Natural killer cell (primary cell): ENCODE data around the gene FCAMR. TPM values are rescaled to one million over a fixed set of nuclear protein-coding genes. Genes with fewer than 3 reads are reported as not detected.

ENCODE experiments used
- ATAC-seq, 3 donors: fragments of 150-1000 bp in 2 of 3; fragments of 200-7000 bp in 1 of 3; cut with Tn5 transposase; 1 replicate in 1 of 3; 2 replicates in 2 of 3; pipeline ENCODE4 v1.10.0; 2021; ENCODE audit warnings: mild to moderate bottlenecking in 2 of 3, moderate library complexity in 2 of 3
- DNase-seq, 2 donors: peaks; one replicate each; pipeline versions ENCODE4 v3.0.0 to v3.0.0-alpha.2; 2013 to 2021; ENCODE audit warnings: mixed read lengths in 1 of 2
- H3K27ac ChIP-seq: one replicate; pipeline ENCODE4 v1.5.1; 2013; ENCODE audit warnings: mild to moderate bottlenecking, low read length
- H3K27me3 ChIP-seq: one replicate; pipeline ENCODE4 v1.6.1; 2013; ENCODE audit warnings: low read length; ENCODE audit not compliant: control insufficient read depth, insufficient read depth
- H3K36me3 ChIP-seq: one replicate; pipeline ENCODE4 v1.6.1; 2013; ENCODE audit warnings: low read length; ENCODE audit not compliant: control insufficient read depth, insufficient read depth
- H3K4me1 ChIP-seq: one replicate; pipeline ENCODE4 v1.6.1; 2013; ENCODE audit warnings: low read length; ENCODE audit not compliant: control insufficient read depth, insufficient read depth
- H3K4me3 ChIP-seq: one replicate; pipeline ENCODE4 v1.5.1; 2013; ENCODE audit warnings: low read length
- H3K9me3 ChIP-seq: one replicate; pipeline ENCODE4 v1.6.1; 2013; ENCODE audit warnings: low read length; ENCODE audit not compliant: control insufficient read depth, insufficient read depth
- H3K27ac Mint-ChIP-seq, 2 donors: one replicate each; pipeline ENCODE4 v1.8.0; 2022; ENCODE audit warnings: mild to moderate bottlenecking in 2 of 2, mixed read lengths in 2 of 2, moderate library complexity in 1 of 2
- H3K27me3 Mint-ChIP-seq, 2 donors: one replicate each; pipeline ENCODE4 v1.8.0; 2022; ENCODE audit warnings: low read depth in 2 of 2, mixed read lengths in 2 of 2
- H3K36me3 Mint-ChIP-seq: one replicate; pipeline ENCODE4 v1.8.0; 2022; ENCODE audit warnings: mixed read lengths
- H3K4me1 Mint-ChIP-seq, 2 donors: one replicate each; pipeline ENCODE4 v1.8.0; 2022; ENCODE audit warnings: mixed read lengths in 2 of 2
- H3K4me3 Mint-ChIP-seq: one replicate; pipeline ENCODE4 v1.8.0; 2022; ENCODE audit warnings: mild to moderate bottlenecking, moderate library complexity, mixed read lengths
- H3K9me3 Mint-ChIP-seq, 2 donors: one replicate each; pipeline ENCODE4 v1.8.0; 2022; ENCODE audit warnings: mixed read lengths in 2 of 2
- CTCF ChIP-seq: fragments of 200-600 bp; IDR thresholded peaks from one replicate; pipeline ENCODE4 v1.8.0; 2022; ENCODE audit warnings: antibody characterized with exemption
- WGBS: methylation state at CpG from one replicate; pipeline ENCODE4 v1.1.7; 2013; ENCODE audit warnings: missing lambda C conversion rate; ENCODE audit not compliant: insufficient coverage; 5-methylcytosine and 5-hydroxymethylcytosine counted together
- intact Hi-C: fragments of 100-400 bp; cut with micrococcal nuclease; formaldehyde crosslinking; loops from one replicate; pipeline ENCODE4 v1.14.2; 2022
- total RNA-seq, 4 donors: library from RNA; stranded (reverse); fragments of 120-200 nt in 1 of 4; gene quantifications; one replicate each; pipeline versions ENCODE4 v1.2.3 to v1.2.4, GENCODE V29; 2013 to 2022

Gene FCAMR
- total RNA-seq, 3 donors from 2014 or later (not counting 1 experiment from before 2014, with no cell fraction given): not detected

GRCh38 chr1:207009182-207009850 lies 39.1 kb upstream of the FCAMR start:
- ATAC-seq (no peak), DNase-seq (no peak)
- no peak overlapping the region for H3K27ac ChIP-seq
- no peaks in the 10 kb centered on the region for H3K9me3 Mint-ChIP-seq
- no peak for TF ChIP-seq CTCF
- peaks cover 26 to 48% of the 10 kb centered on the region in 2 donors for H3K27me3 Mint-ChIP-seq
- no peaks in the 10 kb centered on the region for H3K4me1 ChIP-seq
- no peaks in the 10 kb centered on the region for H3K27me3 ChIP-seq
- H3K36me3 Mint-ChIP-seq: no peaks in the 10 kb centered on the region
- 91% methylated on average over 10 of the region's 10 CpGs for WGBS
- no peak overlapping the region for H3K4me3 Mint-ChIP-seq
- no peaks in the 10 kb centered on the region for H3K36me3 ChIP-seq
- intact Hi-C loops: no loop called here
- H3K4me3 ChIP-seq: no peak overlapping the region
- peaks cover 0 to 7% of the 10 kb centered on the region in 2 donors for H3K4me1 Mint-ChIP-seq
- H3K9me3 ChIP-seq: no peaks in the 10 kb centered on the region
- no peak overlapping the region for H3K27ac Mint-ChIP-seq

- H3K27ac Mint-ChIP-seq: no peak overlapping the region
- peaks cover 0 to 7% of the 10 kb centered on the region in 2 donors for H3K4me1 Mint-ChIP-seq
- peaks cover 17 to 30% of the 10 kb centered on the region in 2 donors for H3K27me3 Mint-ChIP-seq
- H3K9me3 Mint-ChIP-seq: no peaks in the 10 kb centered on the region
- Histone ChIP-seq H3K4me3 (no peak overlapping the region), H3K9me3 (no peaks in the 10 kb centered on the region), H3K36me3 (no peaks in the 10 kb centered on the region), H3K27me3 (no peaks in the 10 kb centered on the region), H3K4me1 (no peaks in the 10 kb centered on the region), H3K27ac (no peak overlapping the region)
- H3K36me3 Mint-ChIP-seq: no peaks in the 10 kb centered on the region
- intact Hi-C loops: no loop called here
- no peak overlapping the region for H3K4me3 Mint-ChIP-seq
- no peak for TF ChIP-seq CTCF
- ATAC-seq (no peak), DNase-seq (no peak)
- WGBS: 88% methylated on average over 2 of the region's 5 CpGs
These were observed 37.2 kb upstream of the FCAMR start for GRCh38 chr1:207007352-207008033.

GRCh38 chr1:207006914-207007313 lies 36.7 kb upstream of the FCAMR start:
- H3K27me3 Mint-ChIP-seq: peaks cover 13 to 25% of the 10 kb centered on the region in 2 donors

More at GRCh38 chr1:207006914-207007313, 36.7 kb upstream of the FCAMR start:
- no peak for TF ChIP-seq CTCF
- no peak overlapping the region for H3K4me3 Mint-ChIP-seq
- Histone ChIP-seq H3K27me3 (no peaks in the 10 kb centered on the region), H3K27ac (no peak overlapping the region), H3K36me3 (no peaks in the 10 kb centered on the region), H3K4me3 (no peak overlapping the region), H3K4me1 (no peaks in the 10 kb centered on the region), H3K9me3 (no peaks in the 10 kb centered on the region)
- no peak overlapping the region for H3K27ac Mint-ChIP-seq
- H3K9me3 Mint-ChIP-seq: no peaks in the 10 kb centered on the region
- intact Hi-C loops: no loop called here
- H3K36me3 Mint-ChIP-seq: no peaks in the 10 kb centered on the region
- peaks cover 0 to 7% of the 10 kb centered on the region in 2 donors for H3K4me1 Mint-ChIP-seq
- WGBS: 77% methylated on average over 2 of the region's 3 CpGs
- ATAC-seq: no peak
- no peak for DNase-seq
